ENCODE results near the gene PBOV1.

DNA sequence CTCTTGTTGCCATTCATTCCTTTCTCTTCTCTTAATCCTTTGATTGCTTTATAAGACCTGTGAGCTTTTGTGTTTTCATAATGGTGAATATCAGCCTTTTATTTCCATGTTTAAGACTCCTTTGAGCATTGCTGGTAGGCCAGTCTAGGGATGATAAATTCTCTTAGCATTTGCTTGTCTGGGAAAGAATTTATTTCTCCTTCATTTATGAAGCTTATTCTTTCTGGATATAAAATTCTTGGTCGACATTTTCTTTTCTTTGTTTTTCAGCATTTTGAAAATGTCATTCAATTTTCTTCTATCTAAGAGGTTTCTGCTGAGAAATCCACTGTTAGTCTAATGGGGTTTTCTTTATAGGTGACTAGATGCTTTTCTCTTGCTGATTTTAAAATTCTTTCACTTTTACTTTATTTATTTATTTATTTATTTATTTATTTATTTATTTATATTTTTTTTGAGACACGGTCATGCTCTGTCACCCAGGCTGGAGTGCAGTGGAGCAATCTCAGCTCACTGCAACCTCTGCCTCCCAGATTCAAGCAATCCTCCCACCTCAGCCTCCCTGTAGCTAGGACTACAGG, 41.5 kb downstream of the PBOV1 start:
- TF ChIP-seq, protein P1, sequence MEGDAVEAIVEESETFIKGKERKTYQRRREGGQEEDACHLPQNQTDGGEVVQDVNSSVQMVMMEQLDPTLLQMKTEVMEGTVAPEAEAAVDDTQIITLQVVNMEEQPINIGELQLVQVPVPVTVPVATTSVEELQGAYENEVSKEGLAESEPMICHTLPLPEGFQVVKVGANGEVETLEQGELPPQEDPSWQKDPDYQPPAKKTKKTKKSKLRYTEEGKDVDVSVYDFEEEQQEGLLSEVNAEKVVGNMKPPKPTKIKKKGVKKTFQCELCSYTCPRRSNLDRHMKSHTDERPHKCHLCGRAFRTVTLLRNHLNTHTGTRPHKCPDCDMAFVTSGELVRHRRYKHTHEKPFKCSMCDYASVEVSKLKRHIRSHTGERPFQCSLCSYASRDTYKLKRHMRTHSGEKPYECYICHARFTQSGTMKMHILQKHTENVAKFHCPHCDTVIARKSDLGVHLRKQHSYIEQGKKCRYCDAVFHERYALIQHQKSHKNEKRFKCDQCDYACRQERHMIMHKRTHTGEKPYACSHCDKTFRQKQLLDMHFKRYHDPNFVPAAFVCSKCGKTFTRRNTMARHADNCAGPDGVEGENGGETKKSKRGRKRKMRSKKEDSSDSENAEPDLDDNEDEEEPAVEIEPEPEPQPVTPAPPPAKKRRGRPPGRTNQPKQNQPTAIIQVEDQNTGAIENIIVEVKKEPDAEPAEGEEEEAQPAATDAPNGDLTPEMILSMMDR (conservative IDR thresholded peaks at IDR 0.05), result no peak
- no peak for TF ChIP-seq ZFX (IDR thresholded peaks at IDR 0.05)

Data from C4-2B (cell line).